ENCODE measurements around the gene STOX2.

GRCh38 chr4:184010696-184011095, 105.6 kb downstream of the STOX2 start:
- TF ChIP-seq EZH2 (IDR thresholded peaks at IDR 0.05; ENCODE audit: borderline replicate concordance), result no peak
- no peak for TF ChIP-seq CTCF (IDR thresholded peaks at IDR 0.05; ENCODE audit: poor library complexity)
- TF ChIP-seq EZH2phosphoT487 (IDR thresholded peaks at IDR 0.05; ENCODE audit: low read depth, severe bottlenecking, unreplicated experiment), result no peak
